ENCODE data around the gene ALS2CL. TPM values are rescaled to one million over a fixed set of nuclear protein-coding genes. Genes with fewer than 3 reads are reported as not detected.

Gene ALS2CL
- polyA plus RNA-seq, 4 donors, result 11.8 to 100.0 (median 46.5) TPM

GRCh38 chr3:46619845-46620778 lies 73.4 kb downstream of the ALS2CL start:
- Histone ChIP-seq H3K27me3 (ENCODE audit: control insufficient read depth in 3 of 3, insufficient read depth in 3 of 3, low read length in 3 of 3) (peaks cover 0 to 2% (median 0%) of the 10 kb centered on the region in 3 donors), H3K36me3 (ENCODE audit: control insufficient read depth in 3 of 3, insufficient read depth in 2 of 3, low read depth in 1 of 3, low read length in 3 of 3) (no peaks in the 10 kb centered on the region), H3K27ac (ENCODE audit: low read depth in 1 of 3, low read length in 2 of 3) (no peak overlapping the region), H3K9me3 (ENCODE audit: control insufficient read depth in 2 of 2, insufficient read depth in 1 of 2, low read depth in 1 of 2, low read length in 1 of 2) (no peaks in the 10 kb centered on the region), H3K4me3 (ENCODE audit: low read depth in 1 of 3, low read length in 3 of 3) (no peak overlapping the region), H3K4me1 (ENCODE audit: control insufficient read depth in 3 of 3, insufficient read depth in 2 of 3, low read depth in 1 of 3, low read length in 2 of 3) (no peaks in the 10 kb centered on the region)
- DNase-seq, result no peak
- FAIRE-seq, result no peak
- WGBS, 3 donors, result 59 to 69% (median 64%) methylated on average over 8 of the region's 8 CpGs

Other genes with a start within 250 kb of the ALS2CL start
- gene LTF, start 228.8 kb downstream of the ALS2CL start, polyA plus RNA-seq, result 1 to 10 TPM in 2 of 4 donors, under 1 TPM in 2; 0.22 to 6.0 (median 1.5) TPM
- gene RTP3, start 195.7 kb downstream of the ALS2CL start, polyA plus RNA-seq, result under 1 TPM in 1 of 4 donors, not detected in 3; 0.06 TPM
- under 1 TPM in 3 of 4 donors, not detected in 1; 0.22 to 0.66 (median 0.61) TPM for gene LRRC2, start 127.4 kb downstream of the ALS2CL start, polyA plus RNA-seq
- gene FAM240A, start 81.2 kb downstream of the ALS2CL start, polyA plus RNA-seq, result not detected
- gene TMIE, start 7.7 kb upstream of the ALS2CL start, polyA plus RNA-seq, result under 1 TPM in 2 of 4 donors, not detected in 2; 0.22 to 0.70 TPM
- 1 to 10 TPM in 1 of 4 donors, under 1 TPM in 1, not detected in 2; 0.01 to 3.7 TPM for gene PRSS50, start 24.2 kb upstream of the ALS2CL start, polyA plus RNA-seq
- 10 to 100 TPM in 2 of 4 donors, 1 to 10 TPM in 2; 1.4 to 81.6 (median 24.2) TPM for gene MYL3, start 169.8 kb upstream of the ALS2CL start, polyA plus RNA-seq
- gene PTH1R, start 184.0 kb upstream of the ALS2CL start, polyA plus RNA-seq, result 10 to 100 TPM in 1 of 4 donors, 1 to 10 TPM in 2, under 1 TPM in 1; 0.67 to 45.8 (median 3.5) TPM

All from small intestine (tissue), 7 donors.